ENCODE measurements around the gene CDKAL1. TPM values are rescaled to one million over a fixed set of nuclear protein-coding genes. Genes with fewer than 3 reads are reported as not detected.

The CDKAL1 gene
- total and polyA plus RNA-seq, 4 donors: 3.0 to 21.7 (median 9.4) TPM

- H3K27me3 ChIP-seq (ENCODE audit: control insufficient read depth in 1 of 2, insufficient read depth in 2 of 2, low read length in 1 of 2): no peaks in the 10 kb centered on the region
- no peaks in the 10 kb centered on the region for H3K36me3 ChIP-seq (ENCODE audit: control insufficient read depth in 1 of 2, insufficient read depth in 2 of 2, low read length in 1 of 2)
- ATAC-seq (ENCODE audit: low FRiP score): no peak
- intact Hi-C loops (cut with DNase I): no loop called here
- no peak for DNase-seq
- no peaks in the 10 kb centered on the region for H3K4me1 ChIP-seq (ENCODE audit: control insufficient read depth in 1 of 2, insufficient read depth in 2 of 2, low read length in 2 of 2)
- H3K9me3 ChIP-seq (ENCODE audit: control insufficient read depth, low read length): no peaks in the 10 kb centered on the region
- H3K27ac ChIP-seq (ENCODE audit: low read depth in 1 of 2, low read length in 2 of 2): no peak overlapping the region
- 80 to 85% methylated on average over 5 of the region's 5 CpGs for WGBS, 2 donors
- H3K4me3 ChIP-seq (ENCODE audit: low read length in 2 of 2): no peak overlapping the region
Observed at GRCh38 chr6:21198032-21198640, 663.9 kb downstream of the CDKAL1 start.

- 85 to 88% methylated on average over 6 of the region's 6 CpGs for WGBS, 2 donors
- ATAC-seq (ENCODE audit: low FRiP score) (no peak), DNase-seq (no peak)
- no peaks in the 10 kb centered on the region for H3K27me3 ChIP-seq (ENCODE audit: control insufficient read depth in 1 of 2, insufficient read depth in 2 of 2, low read length in 1 of 2)
- intact Hi-C loops (cut with DNase I): no loop called here
- H3K4me1 ChIP-seq (ENCODE audit: control insufficient read depth in 1 of 2, insufficient read depth in 2 of 2, low read length in 2 of 2): no peaks in the 10 kb centered on the region
- no peak overlapping the region for H3K4me3 ChIP-seq (ENCODE audit: low read length in 2 of 2)
- no peak overlapping the region for H3K27ac ChIP-seq (ENCODE audit: low read depth in 1 of 2, low read length in 2 of 2)
- no peaks in the 10 kb centered on the region for H3K9me3 ChIP-seq (ENCODE audit: control insufficient read depth, low read length)
- no peaks in the 10 kb centered on the region for H3K36me3 ChIP-seq (ENCODE audit: control insufficient read depth in 1 of 2, insufficient read depth in 2 of 2, low read length in 1 of 2)
Observed at GRCh38 chr6:21199262-21199661, 665.0 kb downstream of the CDKAL1 start.

GRCh38 chr6:21200134-21200870 is 666.0 kb downstream of the CDKAL1 start:
- 54 to 56% methylated on average over 7 of the region's 7 CpGs for whole genome bisulfite sequencing, 2 donors
- H3K9me3 ChIP-seq (ENCODE audit: control insufficient read depth, low read length): no peaks in the 10 kb centered on the region
- intact Hi-C loops (cut with DNase I): no loop called here
- H3K27ac ChIP-seq (ENCODE audit: low read depth in 1 of 2, low read length in 2 of 2): no peak overlapping the region
- H3K4me1 ChIP-seq (ENCODE audit: control insufficient read depth in 1 of 2, insufficient read depth in 2 of 2, low read length in 2 of 2): no peaks in the 10 kb centered on the region
- H3K4me3 ChIP-seq (ENCODE audit: low read length in 2 of 2): no peak overlapping the region
- H3K36me3 ChIP-seq (ENCODE audit: control insufficient read depth in 1 of 2, insufficient read depth in 2 of 2, low read length in 1 of 2): no peaks in the 10 kb centered on the region
- DNase-seq (no peak), ATAC-seq (ENCODE audit: low FRiP score) (no peak)
- no peaks in the 10 kb centered on the region for H3K27me3 ChIP-seq (ENCODE audit: control insufficient read depth in 1 of 2, insufficient read depth in 2 of 2, low read length in 1 of 2)

- Histone ChIP-seq H3K27me3 (ENCODE audit: control insufficient read depth in 1 of 2, insufficient read depth in 2 of 2, low read length in 1 of 2) (no peaks in the 10 kb centered on the region), H3K4me3 (ENCODE audit: low read length in 2 of 2) (no peak overlapping the region), H3K4me1 (ENCODE audit: control insufficient read depth in 1 of 2, insufficient read depth in 2 of 2, low read length in 2 of 2) (no peaks in the 10 kb centered on the region), H3K27ac (ENCODE audit: low read depth in 1 of 2, low read length in 2 of 2) (no peak overlapping the region), H3K36me3 (ENCODE audit: control insufficient read depth in 1 of 2, insufficient read depth in 2 of 2, low read length in 1 of 2) (no peaks in the 10 kb centered on the region), H3K9me3 (ENCODE audit: control insufficient read depth, low read length) (no peaks in the 10 kb centered on the region)
- DNase-seq (no peak), ATAC-seq (ENCODE audit: low FRiP score) (no peak)
- intact Hi-C loops (cut with DNase I): no loop called here
- WGBS, 2 donors: 83 to 96% methylated on average over 4 of the region's 4 CpGs
Observed at GRCh38 chr6:21201187-21201586, 666.9 kb downstream of the CDKAL1 start.

GRCh38 chr6:21201637-21202350 is 667.5 kb downstream of the CDKAL1 start:
- DNase-seq: no peak
- Histone ChIP-seq H3K27me3 (ENCODE audit: control insufficient read depth in 1 of 2, insufficient read depth in 2 of 2, low read length in 1 of 2) (no peaks in the 10 kb centered on the region), H3K9me3 (ENCODE audit: control insufficient read depth, low read length) (no peaks in the 10 kb centered on the region), H3K4me3 (ENCODE audit: low read length in 2 of 2) (no peak overlapping the region), H3K4me1 (ENCODE audit: control insufficient read depth in 1 of 2, insufficient read depth in 2 of 2, low read length in 2 of 2) (no peaks in the 10 kb centered on the region), H3K36me3 (ENCODE audit: control insufficient read depth in 1 of 2, insufficient read depth in 2 of 2, low read length in 1 of 2) (no peaks in the 10 kb centered on the region), H3K27ac (ENCODE audit: low read depth in 1 of 2, low read length in 2 of 2) (no peak overlapping the region)
- WGBS, 2 donors: 81 to 91% methylated on average over 10 of the region's 10 CpGs
- ATAC-seq (ENCODE audit: low FRiP score): no peak
- intact Hi-C loops (cut with DNase I): no loop called here

- WGBS, 2 donors: 91 to 94% methylated on average over 3 of the region's 3 CpGs
- H3K4me1 ChIP-seq (ENCODE audit: control insufficient read depth in 1 of 2, insufficient read depth in 2 of 2, low read length in 2 of 2): no peaks in the 10 kb centered on the region
- H3K27me3 ChIP-seq (ENCODE audit: control insufficient read depth in 1 of 2, insufficient read depth in 2 of 2, low read length in 1 of 2): no peaks in the 10 kb centered on the region
- ATAC-seq (ENCODE audit: low FRiP score): no peak
- no peak for DNase-seq
- H3K36me3 ChIP-seq (ENCODE audit: control insufficient read depth in 1 of 2, insufficient read depth in 2 of 2, low read length in 1 of 2): no peaks in the 10 kb centered on the region
- no peak overlapping the region for H3K4me3 ChIP-seq (ENCODE audit: low read length in 2 of 2)
- no peaks in the 10 kb centered on the region for H3K9me3 ChIP-seq (ENCODE audit: control insufficient read depth, low read length)
- no peak overlapping the region for H3K27ac ChIP-seq (ENCODE audit: low read depth in 1 of 2, low read length in 2 of 2)
- intact Hi-C loops (cut with DNase I): no loop called here
Observed at GRCh38 chr6:21202521-21202920, 668.3 kb downstream of the CDKAL1 start.

GRCh38 chr6:21204951-21205350 is 670.7 kb downstream of the CDKAL1 start:
- intact Hi-C loops (cut with DNase I): no loop called here
- H3K4me1 ChIP-seq (ENCODE audit: control insufficient read depth in 1 of 2, insufficient read depth in 2 of 2, low read length in 2 of 2): no peaks in the 10 kb centered on the region
- peaks cover 0 to 2% of the 10 kb centered on the region in 2 donors for H3K36me3 ChIP-seq (ENCODE audit: control insufficient read depth in 1 of 2, insufficient read depth in 2 of 2, low read length in 1 of 2)
- 83 to 98% methylated on average over 3 of the region's 3 CpGs for WGBS, 2 donors
- H3K4me3 ChIP-seq (ENCODE audit: low read length in 2 of 2): no peak overlapping the region
- no peak overlapping the region for H3K27ac ChIP-seq (ENCODE audit: low read depth in 1 of 2, low read length in 2 of 2)
- no peaks in the 10 kb centered on the region for H3K27me3 ChIP-seq (ENCODE audit: control insufficient read depth in 1 of 2, insufficient read depth in 2 of 2, low read length in 1 of 2)
- DNase-seq: no peak
- no peaks in the 10 kb centered on the region for H3K9me3 ChIP-seq (ENCODE audit: control insufficient read depth, low read length)
- no peak for ATAC-seq (ENCODE audit: low FRiP score)

- Histone ChIP-seq H3K4me1 (ENCODE audit: control insufficient read depth in 1 of 2, insufficient read depth in 2 of 2, low read length in 2 of 2) (no peaks in the 10 kb centered on the region), H3K27ac (ENCODE audit: low read depth in 1 of 2, low read length in 2 of 2) (no peak overlapping the region), H3K36me3 (ENCODE audit: control insufficient read depth in 1 of 2, insufficient read depth in 2 of 2, low read length in 1 of 2) (peaks cover 0 to 2% of the 10 kb centered on the region in 2 donors), H3K27me3 (ENCODE audit: control insufficient read depth in 1 of 2, insufficient read depth in 2 of 2, low read length in 1 of 2) (no peaks in the 10 kb centered on the region), H3K9me3 (ENCODE audit: control insufficient read depth, low read length) (no peaks in the 10 kb centered on the region), H3K4me3 (ENCODE audit: low read length in 2 of 2) (no peak overlapping the region)
- 94 to 95% methylated on average over 9 of the region's 9 CpGs for WGBS, 2 donors
- no peak for DNase-seq
- no peak for ATAC-seq (ENCODE audit: low FRiP score)
- intact Hi-C loops (cut with DNase I): no loop called here
Observed at GRCh38 chr6:21208081-21208795, 674.0 kb downstream of the CDKAL1 start.
